SK-N-SH (cell line): Measurements from ENCODE around the gene SPATA31C1. TPM values are rescaled to one million over a fixed set of nuclear protein-coding genes. Genes with fewer than 3 reads are reported as not detected.

Experiments
- CTCF ChIA-PET: fragments of 300-600, 350-600 bp; formaldehyde crosslinking; extraction: SDS; loops from one replicate; lab custom pipeline; 2021; lab: Yijun Ruan, JAX
- POLR2A ChIA-PET: fragments of 350-600 bp; sonication (Branson Sonifier 250); formaldehyde crosslinking; extraction: SDS; loops from one replicate; lab custom pipeline; 2020; ENCODE audit warnings: antibody characterized with exemption, inconsistent platforms; lab: Yijun Ruan, JAX
- DNase-seq: peaks from one replicate; pipeline ENCODE4 v3.0.0; 2012
- H2AFZ ChIP-seq: fragments of 200-600 bp; sonication (generic); 2 replicates; pipeline ENCODE4 v1.8.1; 2016; ENCODE audit warnings: antibody characterized with exemption, mild to moderate bottlenecking, low read depth
- H3F3A ChIP-seq: fragments of 200-600 bp; sonication (generic); replicated peaks from 2 replicates; pipeline ENCODE3; 2016; ENCODE audit warnings: antibody characterized with exemption, mild to moderate bottlenecking; ENCODE audit not compliant: insufficient read depth
- H3K27ac ChIP-seq, 2 experiments: fragments of 200-500 bp in 1 of 2; fragments of 200-600 bp in 1 of 2; sonication (Bioruptor generic) in 1 of 2; sonication (generic), shearing (Covaris generic) in 1 of 2; 2 replicates each; pipeline versions ENCODE4 v1.5.1 to v1.6.1; 2014 to 2016; ENCODE audit warnings: low read depth in 2 of 2, inconsistent platforms in 1 of 2, low read length in 1 of 2, mild to moderate bottlenecking in 1 of 2, mixed read lengths in 1 of 2
- H3K27me3 ChIP-seq: fragments of 200-600 bp; sonication (generic), shearing (Covaris generic); 2 replicates; pipeline ENCODE4 v1.6.1; 2016; ENCODE audit warnings: mixed run types; ENCODE audit not compliant: insufficient read depth
- H3K36me3 ChIP-seq, 2 experiments: fragments of 200-500 bp in 1 of 2; fragments of 200-600 bp in 1 of 2; sonication (Bioruptor generic) in 1 of 2; sonication (generic) in 1 of 2; replicated peaks in 1 of 2; 2 replicates each; pipeline versions ENCODE3 to v1.5.1; 2014 to 2016; ENCODE audit warnings: low read length in 1 of 2, mild to moderate bottlenecking in 1 of 2; ENCODE audit not compliant: insufficient read depth in 2 of 2, control insufficient read depth in 1 of 2
- H3K4me1 ChIP-seq, 2 experiments: fragments of 200-500 bp in 1 of 2; fragments of 200-600 bp in 1 of 2; sonication (Bioruptor generic) in 1 of 2; sonication (generic), shearing (Covaris generic) in 1 of 2; 2 replicates each; pipeline versions ENCODE4 v1.5.1 to v1.6.1; 2014 to 2016; ENCODE audit warnings: low read depth in 1 of 2, low read length in 1 of 2, mixed run types in 1 of 2; ENCODE audit not compliant: insufficient read depth in 2 of 2, control insufficient read depth in 1 of 2
- H3K4me2 ChIP-seq: fragments of 200-600 bp; sonication (generic), shearing (Covaris generic); 2 replicates; pipeline ENCODE4 v1.6.1; 2017; ENCODE audit warnings: mixed run types
- H3K4me3 ChIP-seq, 2 experiments: fragments of 200-500 bp in 1 of 2; fragments of 200-600 bp in 1 of 2; sonication (Bioruptor generic) in 1 of 2; sonication (generic), shearing (Covaris generic) in 1 of 2; 2 replicates each; pipeline versions ENCODE4 v1.5.1 to v1.8.1; 2014 to 2016; ENCODE audit warnings: low read depth in 2 of 2, inconsistent platforms in 1 of 2, low read length in 1 of 2, mild to moderate bottlenecking in 1 of 2, mixed read lengths in 1 of 2, moderate library complexity in 1 of 2
- H3K79me2 ChIP-seq: fragments of 200-600 bp; sonication (generic); 2 replicates; pipeline ENCODE4 v1.8.1; 2017; ENCODE audit warnings: mild to moderate bottlenecking; ENCODE audit not compliant: insufficient read depth
- H3K9ac ChIP-seq: fragments of 200-600 bp; sonication (generic); 2 replicates; pipeline ENCODE4 v1.6.1; 2017; ENCODE audit warnings: mixed run types
- H3K9me2 ChIP-seq: fragments of 200-600 bp; sonication (generic); 2 replicates; pipeline ENCODE4 v1.6.1; 2017; ENCODE audit warnings: mixed run types
- H3K9me3 ChIP-seq: fragments of 200-600 bp; sonication (generic); 2 replicates; pipeline ENCODE4 v1.6.1; 2017; ENCODE audit warnings: mixed run types, mild to moderate bottlenecking, moderate library complexity
- H4K20me1 ChIP-seq: fragments of 200-600 bp; sonication (generic); 2 replicates; pipeline ENCODE4 v1.6.1; 2017; ENCODE audit warnings: mild to moderate bottlenecking, mixed run types; ENCODE audit not compliant: insufficient read depth
- CHD2 ChIP-seq: fragments of 150-350 bp; IDR thresholded peaks from 2 replicates; pipeline ENCODE4 v1.6.1; 2018; ENCODE audit warnings: low read length; ENCODE audit not compliant: partially characterized antibody
- EP300 ChIP-seq, 2 experiments: IDR thresholded peaks; 2 replicates each; pipeline versions ENCODE4 v1.4.0 to v1.6.1; 2012; ENCODE audit warnings: borderline replicate concordance in 1 of 2, low read depth in 1 of 2, low read length in 1 of 2
- EZH2phosphoT487 ChIP-seq: fragments of 200-600 bp; sonication (generic); IDR thresholded peaks from 2 replicates; pipeline ENCODE4 v1.6.1; 2017; ENCODE audit warnings: low read depth, mixed run types, mild to moderate bottlenecking, antibody characterized with exemption, moderate library complexity, borderline replicate concordance
- GATA2 ChIP-seq: sonication (generic); formaldehyde crosslinking; IDR thresholded peaks from 2 replicates; pipeline ENCODE4 v1.5.0; 2020; ENCODE audit warnings: mild to moderate bottlenecking, missing genetic modification reagents
- IRF3 ChIP-seq: fragments of 150-350 bp; IDR thresholded peaks from 2 replicates; pipeline ENCODE4 v1.6.1; 2016; ENCODE audit warnings: mild to moderate bottlenecking, low read depth, low read length
- RAD21 ChIP-seq: IDR thresholded peaks from 2 replicates; pipeline ENCODE4 v1.6.1; 2012; ENCODE audit warnings: mild to moderate bottlenecking, low read length
- REST ChIP-seq: IDR thresholded peaks from 2 replicates; pipeline ENCODE4 v1.6.1; 2012; ENCODE audit warnings: mild to moderate bottlenecking, low read depth, low read length, moderate library complexity
- RFX5 ChIP-seq: IDR thresholded peaks from 2 replicates; pipeline ENCODE4 v1.6.1; 2012; ENCODE audit warnings: mild to moderate bottlenecking, improper control_type of control experiment, low read length
- SMC3 ChIP-seq: IDR thresholded peaks from 2 replicates; pipeline ENCODE4 v1.6.1; 2012; ENCODE audit warnings: low read depth, low read length, improper control_type of control experiment
- TAF1 ChIP-seq: IDR thresholded peaks from 2 replicates; pipeline ENCODE4 v1.6.1; 2012; ENCODE audit warnings: low read depth, mild to moderate bottlenecking, low read length, moderate library complexity, borderline replicate concordance
- TCF12 ChIP-seq: IDR thresholded peaks from 2 replicates; pipeline ENCODE4 v1.4.0; 2012
- TEAD4 ChIP-seq: IDR thresholded peaks from 2 replicates; pipeline ENCODE4 v1.4.0; 2012; ENCODE audit warnings: mild to moderate bottlenecking, borderline replicate concordance; ENCODE audit not compliant: insufficient read depth
- ZBTB33 ChIP-seq: IDR thresholded peaks from 2 replicates; pipeline ENCODE4 v1.4.0; 2012; ENCODE audit warnings: low read depth, borderline replicate concordance
- WGBS: methylation state at CpG from one replicate; pipeline ENCODE4 v1.1.6; 2017; ENCODE audit warnings: low lambda C conversion rate; 5-methylcytosine and 5-hydroxymethylcytosine counted together
- polyA plus RNA-seq, 3 experiments: library from polyadenylated mRNA; depleted of rRNA; stranded (reverse); fragments of >200 nt; gene quantifications; 2 replicates each; pipeline ENCODE4 v1.2.3, GENCODE V29; 2012

SPATA31C1 gene
- polyA plus RNA-seq, 1 of the 3 experiments (the other 2 are of a cell fraction) = not detected

GRCh38 chr9:87880683-87881082, 37.1 kb upstream of the SPATA31C1 start:
- H3K4me3 ChIP-seq = no peak overlapping the region
- no peak overlapping the region for H2AFZ ChIP-seq
- H3K36me3 ChIP-seq = no peaks in the 10 kb centered on the region
- no peaks in the 10 kb centered on the region for H3K27me3 ChIP-seq
- POLR2A ChIA-PET = no interaction called here
- H4K20me1 ChIP-seq = no peaks in the 10 kb centered on the region
- no peak overlapping the region for H3K27ac ChIP-seq
- no peaks in the 10 kb centered on the region for H3F3A ChIP-seq
- no peak overlapping the region for H3K4me2 ChIP-seq
- CTCF ChIA-PET = no interaction called here
- WGBS = 48% methylated on average over 4 of the region's 6 CpGs
- DNase-seq = no peak
- TF ChIP-seq ZBTB33 (no peak), IRF3 (no peak), TAF1 (no peak), CHD2 (no peak), RAD21 (no peak), RFX5 (no peak), EZH2phosphoT487 (no peak), REST (no peak), TEAD4 (no peak), GATA2 (CRISPR knock-in tag) (no peak), EP300 (IDR thresholded peaks at IDR 0.05; ENCODE audit: borderline replicate concordance in 1 of 2, low read depth in 1 of 2, low read length in 1 of 2) (no peak), TCF12 (no peak), SMC3 (no peak)
- no peaks in the 10 kb centered on the region for H3K4me1 ChIP-seq
- no peaks in the 10 kb centered on the region for H3K79me2 ChIP-seq
- no peaks in the 10 kb centered on the region for H3K9me2 ChIP-seq
- H3K9ac ChIP-seq = no peak overlapping the region
- no peaks in the 10 kb centered on the region for H3K9me3 ChIP-seq
